SU-DHL-6 (cell line): Measurements from ENCODE around the gene ETF1.

Source experiments
- H2AFZ ChIP-seq: fragments of 200-600 bp; sonication (generic); 2 replicates; pipeline ENCODE4 v1.6.1; 2014; ENCODE audit warnings: low read depth, mild to moderate bottlenecking, moderate library complexity, mixed read lengths, antibody characterized with exemption, low read length; ENCODE audit not compliant: severe bottlenecking
- H3F3A ChIP-seq: fragments of 200-600 bp; shearing (Covaris generic); 2 replicates; pipeline ENCODE4 v1.6.0; 2016; ENCODE audit warnings: antibody characterized with exemption, mild to moderate bottlenecking; ENCODE audit not compliant: insufficient read depth
- H3K27ac ChIP-seq: fragments of 200-600 bp; sonication (generic); 2 replicates; pipeline ENCODE4 v1.5.1; 2016; ENCODE audit warnings: low read depth, mild to moderate bottlenecking, low read length, moderate library complexity, mixed read lengths
- H3K27me3 ChIP-seq: fragments of 200-600 bp; sonication (generic), shearing (Covaris generic); 2 replicates; pipeline ENCODE4 v1.6.0; 2014; ENCODE audit warnings: mild to moderate bottlenecking, low read length
- H3K36me3 ChIP-seq: fragments of 200-600 bp; sonication (generic); 2 replicates; pipeline ENCODE4 v1.6.1; 2014; ENCODE audit warnings: mild to moderate bottlenecking, low read length, mixed read lengths
- H3K4me2 ChIP-seq: fragments of 300-600, 200-600 bp; shearing (Covaris generic), sonication (generic); 2 replicates; pipeline ENCODE4 v1.6.0; 2014; ENCODE audit warnings: low read length, low read depth, mild to moderate bottlenecking; ENCODE audit not compliant: poor library complexity, severe bottlenecking
- H3K4me3 ChIP-seq: fragments of 200-600 bp; sonication (generic); 2 replicates; pipeline ENCODE4 v1.5.1; 2014; ENCODE audit warnings: antibody characterized with exemption, low read length, mild to moderate bottlenecking, mixed read lengths; ENCODE audit not compliant: insufficient read depth, poor library complexity, severe bottlenecking
- H3K79me2 ChIP-seq: fragments of 200-600 bp; sonication (generic); 2 replicates; pipeline ENCODE4 v1.6.1; 2014; ENCODE audit warnings: mild to moderate bottlenecking, low read length, moderate library complexity; ENCODE audit not compliant: insufficient read depth
- H3K9ac ChIP-seq: fragments of 200-600 bp; sonication (generic); 2 replicates; pipeline ENCODE4 v1.7.0; 2014; ENCODE audit warnings: mild to moderate bottlenecking, low read length
- H3K9me2 ChIP-seq: fragments of 200-600 bp; sonication (generic); replicated peaks from 2 replicates; pipeline ENCODE4 v1.6.1; 2014; ENCODE audit warnings: low read length; ENCODE audit not compliant: insufficient read depth
- H3K9me3 ChIP-seq: fragments of 200-600 bp; sonication (generic); 2 replicates; pipeline ENCODE4 v1.6.1; 2014; ENCODE audit warnings: low read length, mixed read lengths; ENCODE audit not compliant: insufficient read depth
- H4K20me1 ChIP-seq: fragments of 200-600 bp; sonication (generic); 2 replicates; pipeline ENCODE4 v1.6.1; 2014; ENCODE audit warnings: low read depth, mild to moderate bottlenecking, antibody characterized with exemption, low read length, moderate library complexity, mixed read lengths
- CTCF ChIP-seq: fragments of 200-600 bp; sonication (generic); IDR thresholded peaks from one replicate; pipeline ENCODE4 v1.5.1; 2017; ENCODE audit warnings: antibody characterized with exemption, mild to moderate bottlenecking, low read length, moderate library complexity; ENCODE audit not compliant: insufficient read depth, poor library complexity, severe bottlenecking
- EZH2phosphoT487 ChIP-seq: fragments of 200-600 bp; sonication (generic), shearing (Covaris generic); conservative IDR thresholded peaks from 2 replicates; pipeline ENCODE4 v1.6.1; 2018; ENCODE audit warnings: mild to moderate bottlenecking, antibody characterized with exemption, low read length, moderate library complexity, mixed read lengths

ETF1 gene

DNA sequence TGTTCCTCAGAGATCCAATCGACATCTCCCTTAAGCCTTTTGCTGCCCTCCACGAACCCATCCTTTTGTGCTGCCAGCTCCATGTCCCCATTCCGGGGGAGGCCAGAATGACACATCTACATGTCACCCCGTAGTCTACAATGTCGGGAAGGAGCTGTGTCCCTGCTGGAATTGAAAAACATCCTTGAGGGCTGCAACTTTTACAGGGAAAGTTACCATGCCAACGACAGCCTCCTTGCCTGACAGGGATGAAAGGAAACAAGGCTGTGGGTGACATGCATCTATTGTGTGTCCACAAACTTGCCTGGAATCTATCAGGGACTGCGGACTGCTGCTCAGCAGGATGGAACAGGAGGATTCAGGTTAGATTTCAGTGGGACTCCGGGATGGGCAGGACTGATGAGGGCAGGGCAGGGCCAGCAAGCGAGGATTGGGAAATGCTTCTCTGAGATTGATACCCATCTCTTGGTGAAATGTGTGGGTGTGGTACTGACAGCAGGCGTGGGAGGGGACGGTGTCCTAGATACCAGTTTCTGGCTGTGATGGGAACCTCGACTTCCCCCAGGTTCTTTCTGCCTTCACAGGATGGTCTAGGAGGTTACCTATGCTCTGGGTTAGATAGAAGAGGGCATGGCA lies 52.3 kb downstream of the ETF1 start:
- no peaks in the 10 kb centered on the region for H3K9me2 ChIP-seq
- H4K20me1 ChIP-seq, result no peaks in the 10 kb centered on the region
- no peak overlapping the region for H3K4me3 ChIP-seq
- TF ChIP-seq EZH2phosphoT487 (no peak), CTCF (no peak)
- no peak overlapping the region for H2AFZ ChIP-seq
- no peaks in the 10 kb centered on the region for H3K36me3 ChIP-seq
- H3K27ac ChIP-seq, result no peak overlapping the region
- H3K9ac ChIP-seq, result no peak overlapping the region
- no peaks in the 10 kb centered on the region for H3K79me2 ChIP-seq
- no peaks in the 10 kb centered on the region for H3K9me3 ChIP-seq
- H3F3A ChIP-seq, result no peaks in the 10 kb centered on the region
- H3K27me3 ChIP-seq, result no peaks in the 10 kb centered on the region
- H3K4me2 ChIP-seq, result no peak overlapping the region

DNA sequence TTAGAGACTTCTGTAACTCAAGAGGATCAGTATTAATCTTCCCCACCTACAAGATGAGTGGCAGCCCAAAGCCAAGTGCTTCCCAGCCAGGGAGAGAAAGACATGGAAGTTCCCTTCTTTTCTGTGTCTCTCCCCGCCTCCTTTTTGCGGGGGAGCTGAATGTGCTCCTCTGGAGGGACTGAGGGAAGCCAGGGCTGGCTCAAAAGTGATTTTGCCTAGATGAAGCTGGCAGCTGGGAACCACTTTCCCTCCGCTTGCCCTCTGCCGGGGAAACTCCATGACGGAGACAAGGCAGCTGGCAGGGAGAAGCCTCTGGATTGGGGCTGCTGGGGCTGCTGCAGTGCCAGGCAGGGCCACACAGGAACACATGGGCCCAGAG lies 53.4 kb downstream of the ETF1 start:
- no peak overlapping the region for H3K9ac ChIP-seq
- H3K4me2 ChIP-seq, result no peak overlapping the region
- no peaks in the 10 kb centered on the region for H4K20me1 ChIP-seq
- TF ChIP-seq CTCF (no peak), EZH2phosphoT487 (no peak)
- no peak overlapping the region for H3K4me3 ChIP-seq
- H3K27ac ChIP-seq, result no peak overlapping the region
- H3K27me3 ChIP-seq, result no peaks in the 10 kb centered on the region
- no peaks in the 10 kb centered on the region for H3K36me3 ChIP-seq
- no peaks in the 10 kb centered on the region for H3K79me2 ChIP-seq
- no peaks in the 10 kb centered on the region for H3K9me2 ChIP-seq
- H3F3A ChIP-seq, result no peaks in the 10 kb centered on the region
- H3K9me3 ChIP-seq, result no peaks in the 10 kb centered on the region
- H2AFZ ChIP-seq, result no peak overlapping the region

- Histone ChIP-seq H3K4me2 (no peak overlapping the region), H3K36me3 (no peaks in the 10 kb centered on the region), H3K9ac (no peak overlapping the region), H3F3A (no peaks in the 10 kb centered on the region), H3K4me3 (no peak overlapping the region), H3K9me2 (no peaks in the 10 kb centered on the region), H3K79me2 (no peaks in the 10 kb centered on the region), H4K20me1 (no peaks in the 10 kb centered on the region), H3K27me3 (no peaks in the 10 kb centered on the region), H3K27ac (no peak overlapping the region), H3K9me3 (no peaks in the 10 kb centered on the region), H2AFZ (no peak overlapping the region)
- no peak for TF ChIP-seq EZH2phosphoT487
- TF ChIP-seq CTCF, result no peak
Observed at GRCh38 chr5:138488481-138488945, 54.5 kb downstream of the ETF1 start.
